ENCODE measurements around the gene CHM. TPM values are rescaled to one million over a fixed set of nuclear protein-coding genes. Genes with fewer than 3 reads are reported as not detected.

The CHM gene
- total RNA-seq, 1 experiment from 2014 or later: 28.9 TPM

DNA sequence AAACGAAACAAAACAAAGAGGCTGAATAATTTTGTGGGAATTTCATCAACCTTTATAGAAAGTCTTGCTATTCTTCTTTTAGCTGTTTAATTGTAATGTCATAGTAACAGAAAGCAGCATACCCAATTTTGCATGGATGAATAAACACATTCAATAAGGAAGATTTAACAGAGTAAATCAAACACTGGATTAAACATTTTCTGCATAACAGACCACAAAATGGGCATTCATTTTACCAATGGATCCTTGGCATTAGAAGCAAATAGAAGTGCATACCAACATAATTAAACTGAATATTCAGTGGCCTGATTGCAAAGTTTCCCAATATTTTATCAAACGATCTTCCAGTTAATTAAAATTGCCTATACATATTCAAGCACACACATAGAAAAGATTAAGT, 4.4 kb upstream of the CHM start:
- TF ChIP-seq POLR2AphosphoS5 (IDR thresholded peaks at IDR 0.05; ENCODE audit: low read depth, low read length): no peak
- TF ChIP-seq, protein P1, sequence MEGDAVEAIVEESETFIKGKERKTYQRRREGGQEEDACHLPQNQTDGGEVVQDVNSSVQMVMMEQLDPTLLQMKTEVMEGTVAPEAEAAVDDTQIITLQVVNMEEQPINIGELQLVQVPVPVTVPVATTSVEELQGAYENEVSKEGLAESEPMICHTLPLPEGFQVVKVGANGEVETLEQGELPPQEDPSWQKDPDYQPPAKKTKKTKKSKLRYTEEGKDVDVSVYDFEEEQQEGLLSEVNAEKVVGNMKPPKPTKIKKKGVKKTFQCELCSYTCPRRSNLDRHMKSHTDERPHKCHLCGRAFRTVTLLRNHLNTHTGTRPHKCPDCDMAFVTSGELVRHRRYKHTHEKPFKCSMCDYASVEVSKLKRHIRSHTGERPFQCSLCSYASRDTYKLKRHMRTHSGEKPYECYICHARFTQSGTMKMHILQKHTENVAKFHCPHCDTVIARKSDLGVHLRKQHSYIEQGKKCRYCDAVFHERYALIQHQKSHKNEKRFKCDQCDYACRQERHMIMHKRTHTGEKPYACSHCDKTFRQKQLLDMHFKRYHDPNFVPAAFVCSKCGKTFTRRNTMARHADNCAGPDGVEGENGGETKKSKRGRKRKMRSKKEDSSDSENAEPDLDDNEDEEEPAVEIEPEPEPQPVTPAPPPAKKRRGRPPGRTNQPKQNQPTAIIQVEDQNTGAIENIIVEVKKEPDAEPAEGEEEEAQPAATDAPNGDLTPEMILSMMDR (IDR thresholded peaks at IDR 0.05): no peak
- no peak for TF ChIP-seq TCF7L2 (IDR thresholded peaks at IDR 0.05; ENCODE audit: low read depth, low read length)
- TF ChIP-seq REST (IDR thresholded peaks at IDR 0.05; ENCODE audit: insufficient read depth in 1 of 2, low read depth in 2 of 2, low read length in 1 of 2): no peak
- TF ChIP-seq SIN3A (IDR thresholded peaks at IDR 0.05; ENCODE audit: borderline replicate concordance, insufficient read depth, low read depth, low read length): no peak
- intact Hi-C loops (cut with micrococcal nuclease; ENCODE audit: unreplicated experiment): no loop called here
- Histone ChIP-seq H3K27ac (ENCODE audit: low read length) (no peak overlapping the region), H3K4me1 (ENCODE audit: control insufficient read depth, insufficient read depth, low read length) (no peaks in the 10 kb centered on the region), H3K36me3 (ENCODE audit: control insufficient read depth, insufficient read depth, low read length) (no peaks in the 10 kb centered on the region), H3K27me3 (ENCODE audit: control insufficient read depth, insufficient read depth, low read length) (no peaks in the 10 kb centered on the region), H3K9me3 (ENCODE audit: control insufficient read depth, insufficient read depth, low read depth, low read length) (no peaks in the 10 kb centered on the region), H3K4me3 (ENCODE audit: low read depth in 2 of 2, low read length in 2 of 2) (no peak overlapping the region)
- ATAC-seq: no peak
- ChIA-PET CTCF (no interaction called here), POLR2A (no interaction called here)
- DNase-seq (ENCODE audit: low read depth, low spot score): no peak
- BruUV-seq (replicated peaks): no TSS peak
- in situ Hi-C loops (cut with HindIII; ENCODE audit: low pct_unique_long_range_greater_than_20kb, low sequenced_read_pairs): no loop called here

- DNase-seq (ENCODE audit: low read depth, low spot score) (no peak), ATAC-seq (no peak)
- in situ Hi-C loops (cut with HindIII; ENCODE audit: low pct_unique_long_range_greater_than_20kb, low sequenced_read_pairs): no loop called here
- peak overlapping the region; percentile 95 for H3K27ac ChIP-seq (ENCODE audit: low read length)
- no peaks in the 10 kb centered on the region for H3K27me3 ChIP-seq (ENCODE audit: control insufficient read depth, insufficient read depth, low read length)
- H3K36me3 ChIP-seq (ENCODE audit: control insufficient read depth, insufficient read depth, low read length): no peaks in the 10 kb centered on the region; the same call in 1 of the 2 replicates
- peaks cover 4% of the 10 kb centered on the region for H3K4me1 ChIP-seq (ENCODE audit: control insufficient read depth, insufficient read depth, low read length)
- intact Hi-C loops (cut with micrococcal nuclease; ENCODE audit: unreplicated experiment): no loop called here
- no TSS peak for BruUV-seq (replicated peaks)
- ChIA-PET CTCF (no interaction called here), POLR2A (no interaction called here)
- peak overlapping the region; percentile 53 to 90 for H3K4me3 ChIP-seq (ENCODE audit: low read depth in 2 of 2, low read length in 2 of 2)
- H3K9me3 ChIP-seq (ENCODE audit: control insufficient read depth, insufficient read depth, low read depth, low read length): no peaks in the 10 kb centered on the region
- TF ChIP-seq, protein P1 (IDR thresholded peaks at IDR 0.05): no peak
- TF ChIP-seq SIN3A (IDR thresholded peaks at IDR 0.05; ENCODE audit: borderline replicate concordance, insufficient read depth, low read depth, low read length) (no peak), TCF7L2 (IDR thresholded peaks at IDR 0.05; ENCODE audit: low read depth, low read length) (no peak), REST (IDR thresholded peaks at IDR 0.05; ENCODE audit: insufficient read depth in 1 of 2, low read depth in 2 of 2, low read length in 1 of 2) (no peak), POLR2AphosphoS5 (IDR thresholded peaks at IDR 0.05; ENCODE audit: low read depth, low read length) (no peak)
These were observed 550 bp upstream of the CHM start for GRCh38 chrX:86047936-86048280.

Data from Panc1 (cell line).